ENCODE measurements around the gene GAL3ST2.

Gene GAL3ST2

GRCh38 chr2:241848761-241849615, 72.4 kb downstream of the GAL3ST2 start:
- no peak for DNase-seq

- no peak for DNase-seq
Measured at GRCh38 chr2:241849616-241850543, 73.3 kb downstream of the GAL3ST2 start.

DNA sequence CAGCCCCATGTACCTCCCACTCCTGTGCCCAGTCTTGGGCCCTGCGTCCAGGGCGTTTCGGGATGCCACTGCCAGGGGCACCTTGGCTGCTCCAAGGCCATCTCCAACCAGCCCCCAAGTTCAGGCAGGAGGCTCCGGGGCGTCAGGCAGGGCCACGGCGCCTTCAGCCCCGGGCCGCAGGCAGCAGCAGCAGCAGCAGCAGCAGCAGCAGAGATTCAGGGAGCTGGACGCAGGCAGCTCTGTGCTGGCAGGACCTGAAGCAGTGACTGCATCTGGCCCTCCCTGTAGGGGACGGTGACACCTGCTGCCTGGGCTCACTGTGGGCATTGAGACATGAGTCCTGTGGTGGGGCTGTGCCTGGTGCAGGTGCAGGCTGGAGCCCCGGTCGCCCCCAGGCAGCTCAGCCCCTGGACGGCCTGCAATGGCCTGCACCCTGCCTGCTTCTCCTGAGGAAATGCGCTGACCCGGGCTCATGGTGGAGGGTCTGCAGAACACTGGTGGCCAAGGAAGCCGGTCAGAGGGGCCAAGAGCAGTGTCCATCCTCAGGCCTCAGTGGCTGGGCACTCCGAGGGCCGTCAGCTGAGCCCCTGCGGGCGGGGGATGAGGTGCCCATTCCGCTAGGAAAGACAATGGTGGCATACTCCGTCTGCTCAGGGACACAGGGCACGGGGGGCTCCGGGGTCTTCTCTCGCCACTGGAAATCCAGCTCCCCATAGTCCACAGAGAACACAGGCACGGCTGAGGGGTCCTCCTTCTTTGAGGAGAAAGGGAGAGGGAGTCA, 74.1 kb downstream of the GAL3ST2 start:
- no peak for DNase-seq

- no peak for DNase-seq
Measured at GRCh38 chr2:241851325-241852115, 74.9 kb downstream of the GAL3ST2 start.

DNA sequence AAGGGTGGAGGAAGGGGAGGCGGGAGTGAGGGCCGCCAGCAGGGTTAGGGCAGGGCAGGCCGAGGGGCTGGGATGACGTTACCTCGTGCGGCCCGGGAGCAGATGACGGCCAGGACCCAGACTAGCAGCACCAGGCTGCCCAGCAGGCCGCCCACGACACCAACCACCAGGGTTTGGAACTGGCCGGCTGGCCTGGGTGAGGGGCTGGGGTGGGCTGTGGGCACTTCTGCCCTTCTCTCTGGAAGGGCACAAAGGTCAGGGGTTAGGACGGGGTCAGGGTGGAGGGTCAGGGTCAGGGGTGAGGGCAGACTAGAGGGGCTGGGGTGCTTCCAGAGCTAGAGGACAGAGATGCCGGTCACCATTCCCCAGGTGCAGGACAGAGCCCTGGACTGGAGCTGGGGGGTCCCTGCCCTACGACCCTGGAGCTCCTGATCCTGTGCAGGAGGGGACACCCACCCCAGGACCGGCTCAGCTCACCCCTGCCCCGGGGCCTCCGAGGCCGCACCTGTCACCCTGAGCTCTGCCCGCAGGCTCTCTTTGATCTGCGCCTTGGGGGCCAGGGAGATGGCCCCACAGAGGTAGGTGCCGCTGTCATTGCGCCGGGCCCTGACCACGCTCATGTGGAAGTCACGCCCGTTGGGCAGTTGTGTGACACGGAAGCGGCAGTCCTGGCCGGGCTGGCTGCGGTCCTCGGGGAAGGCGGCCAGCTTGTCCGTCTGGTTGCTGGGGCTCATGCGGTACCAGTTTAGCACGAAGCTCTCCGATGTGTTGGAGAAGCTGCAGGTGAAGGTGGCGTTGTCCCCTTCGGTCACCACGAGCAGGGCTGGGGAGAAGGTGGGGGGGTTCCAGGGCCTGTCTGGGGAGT, 75.7 kb downstream of the GAL3ST2 start:
- DNase-seq: no peak

- DNase-seq: no peak
Measured at GRCh38 chr2:241852981-241853631, 76.5 kb downstream of the GAL3ST2 start.
